Large intestine (tissue), 3 donors: Measurements from ENCODE around the gene DNAJB11. TPM values are rescaled to one million over a fixed set of nuclear protein-coding genes. Genes with fewer than 3 reads are reported as not detected.
A peak's percentile ranks its signal among the peaks of the same experiment; 100 is the strongest.

Source experiments
- DNase-seq, 2 donors: peaks; one replicate each; pipeline versions ENCODE4 v3.0.0 to v3.0.0-alpha.2; 2013
- H3K27ac ChIP-seq: one replicate; pipeline ENCODE4 v1.5.1; 2013; ENCODE audit warnings: low read length
- H3K27me3 ChIP-seq: 2 replicates; pipeline ENCODE4 v1.6.1; 2013; ENCODE audit warnings: low read length; ENCODE audit not compliant: control insufficient read depth, insufficient read depth
- H3K36me3 ChIP-seq: 2 replicates; pipeline ENCODE4 v1.6.1; 2013; ENCODE audit warnings: low read length; ENCODE audit not compliant: control insufficient read depth, insufficient read depth
- H3K4me1 ChIP-seq: one replicate; pipeline ENCODE4 v1.6.1; 2013; ENCODE audit warnings: low read length; ENCODE audit not compliant: control insufficient read depth, insufficient read depth
- H3K4me3 ChIP-seq: one replicate; pipeline ENCODE4 v1.5.1; 2013; ENCODE audit warnings: low read length
- H3K9me3 ChIP-seq: one replicate; pipeline ENCODE4 v1.6.1; 2013; ENCODE audit warnings: mild to moderate bottlenecking, low read depth, low read length, moderate library complexity; ENCODE audit not compliant: control insufficient read depth
- WGBS: methylation state at CpG from one replicate; pipeline ENCODE4 v1.1.5; 2013; ENCODE audit warnings: low lambda C conversion rate; ENCODE audit not compliant: insufficient coverage; 5-methylcytosine and 5-hydroxymethylcytosine counted together
- polyA plus RNA-seq: library from polyadenylated mRNA; unstranded; fragments of 120-200 nt; gene quantifications from one replicate; pipeline ENCODE4 v1.2.1, GENCODE V29; 2013

DNAJB11 gene
- polyA plus RNA-seq, 1 donor: 68.7 TPM

DNA sequence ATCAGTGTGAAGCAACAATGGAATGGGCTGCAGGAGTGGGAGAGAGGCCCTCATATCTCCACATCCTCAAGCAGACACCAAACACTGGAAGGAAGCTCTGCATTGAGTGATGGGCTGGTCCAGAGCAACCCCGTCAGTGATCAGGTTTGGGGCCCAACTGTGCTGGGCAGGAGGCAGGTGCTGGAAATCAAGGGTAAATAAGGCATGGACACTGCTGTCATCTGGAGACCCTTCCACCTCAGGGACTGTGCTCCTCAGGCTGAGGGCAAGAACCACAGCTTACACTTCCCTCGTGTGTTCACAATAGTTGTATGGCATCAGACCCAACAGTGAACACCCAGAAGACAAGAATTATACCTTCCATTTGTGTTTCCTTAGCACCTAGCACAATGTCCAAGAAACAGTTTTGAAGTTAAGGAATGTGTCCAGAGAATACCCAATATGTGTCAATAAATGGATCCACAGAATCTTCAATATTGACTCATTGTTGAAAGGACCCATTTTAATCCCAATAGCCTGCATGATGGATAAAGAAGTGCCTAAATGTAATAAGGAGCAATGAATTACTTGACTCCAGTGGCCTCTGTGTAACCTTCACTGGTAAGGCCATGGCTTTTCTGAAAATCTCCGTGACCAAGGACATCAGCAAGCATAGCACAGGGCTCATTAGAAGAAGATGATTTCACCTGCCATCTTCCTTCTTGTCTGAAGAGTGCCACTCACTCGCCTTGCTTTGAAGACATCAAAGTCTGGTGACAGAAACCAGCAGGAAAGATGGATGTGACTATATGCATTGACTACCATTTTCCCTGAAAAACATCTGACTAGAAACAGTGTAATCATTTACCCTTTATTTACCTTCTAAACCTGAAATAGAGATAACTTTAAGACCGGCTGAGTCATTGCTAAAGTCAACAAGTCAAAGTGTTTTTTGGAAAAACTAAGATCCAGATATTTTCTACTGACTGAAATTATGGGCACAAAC, 35.3 kb downstream of the DNAJB11 start:
- DNase-seq: peak; percentile 49 to 76
- peaks cover 17% of the 10 kb centered on the region for H3K4me1 ChIP-seq
- no CpG with 5 or more reads among the region's 5 CpGs for WGBS
- H3K4me3 ChIP-seq: no peak overlapping the region
- H3K27me3 ChIP-seq: no peaks in the 10 kb centered on the region
- H3K9me3 ChIP-seq: no peaks in the 10 kb centered on the region
- peak overlapping the region; percentile 42 for H3K27ac ChIP-seq
- H3K36me3 ChIP-seq: no peaks in the 10 kb centered on the region

DNA sequence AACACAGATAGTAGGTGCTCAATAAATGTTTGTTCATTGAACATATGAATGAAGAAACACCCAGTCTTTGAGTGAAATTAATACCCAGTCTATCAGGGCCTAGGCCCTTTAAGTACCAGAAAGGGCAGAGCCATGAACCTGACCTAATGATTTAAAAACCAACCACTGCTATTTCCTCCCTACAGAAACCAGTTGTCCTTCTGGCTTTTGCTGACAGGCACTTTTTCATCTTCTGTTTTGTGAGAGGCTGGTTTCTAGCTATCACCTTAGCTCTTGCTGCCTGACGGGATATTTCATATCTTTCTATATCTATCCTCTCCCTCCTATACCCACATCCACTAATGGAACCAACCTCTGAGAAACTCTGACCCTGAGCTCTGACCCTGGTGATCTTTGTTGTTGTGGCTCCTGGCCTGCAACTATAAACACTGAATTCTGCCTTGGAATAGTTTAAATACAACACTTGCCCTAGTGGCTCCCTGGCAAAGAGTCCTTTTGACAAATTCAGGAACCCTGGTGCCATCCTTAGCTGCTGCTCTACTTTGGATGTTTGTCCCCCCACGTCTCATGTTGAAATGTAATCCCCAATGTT, 38.2 kb downstream of the DNAJB11 start:
- Histone ChIP-seq H3K27me3 (no peaks in the 10 kb centered on the region), H3K36me3 (no peaks in the 10 kb centered on the region), H3K4me1 (peaks cover 26% of the 10 kb centered on the region), H3K27ac (no peak overlapping the region), H3K4me3 (no peak overlapping the region), H3K9me3 (no peaks in the 10 kb centered on the region)
- no peak for DNase-seq
- no CpG with 5 or more reads among the region's 2 CpGs for WGBS

DNA sequence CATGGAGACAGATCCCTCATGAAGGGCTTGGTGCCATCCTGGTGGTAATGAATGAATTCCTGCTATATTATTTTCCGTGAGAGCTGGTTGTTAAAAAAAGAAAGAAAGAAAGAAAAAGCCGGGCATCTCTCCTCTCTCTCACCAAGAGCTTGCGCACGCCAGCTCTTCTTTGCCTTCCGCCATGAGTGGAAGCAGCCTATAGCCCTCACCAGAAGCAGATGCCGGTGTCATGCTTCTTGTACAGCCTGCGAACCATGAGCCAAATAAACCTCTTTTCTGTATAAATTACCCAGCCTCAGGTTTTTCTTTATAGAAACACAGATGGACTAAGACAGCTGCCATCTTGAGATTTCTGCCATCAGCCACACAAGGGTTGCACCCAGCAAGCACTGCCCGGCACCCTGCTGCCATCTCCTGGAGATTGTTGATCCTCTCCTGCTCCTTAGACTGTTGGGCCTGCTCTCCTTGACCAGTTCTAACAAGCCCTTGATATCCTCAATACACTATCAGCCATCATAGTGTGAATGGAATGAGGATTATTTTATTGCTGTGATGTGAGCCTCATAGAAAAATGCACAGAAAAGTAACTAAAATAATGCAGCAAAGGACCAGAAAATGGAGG, 38.8 kb downstream of the DNAJB11 start:
- peak; percentile 45 to 53 for DNase-seq

DNA sequence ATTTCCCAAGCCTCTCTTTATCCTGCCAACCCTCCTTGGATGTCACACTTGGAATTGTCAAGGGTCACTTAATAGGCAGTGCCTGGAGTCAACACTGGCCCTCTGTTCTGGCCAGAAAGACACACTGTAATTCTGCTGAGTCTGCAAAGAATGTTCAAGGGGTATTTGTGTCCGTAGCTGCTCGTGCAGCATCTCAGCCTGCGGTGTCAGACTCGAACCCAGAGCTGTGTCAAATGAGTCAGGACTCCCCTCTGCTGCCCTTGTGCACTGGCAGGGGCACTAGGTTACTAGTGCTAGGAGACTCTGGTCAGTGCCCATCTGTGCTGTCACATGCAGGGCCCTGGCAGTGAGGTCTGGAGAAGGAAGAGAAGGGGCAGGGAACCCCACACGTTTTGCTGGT, 41.5 kb downstream of the DNAJB11 start:
- no peak overlapping the region for H3K27ac ChIP-seq
- no peaks in the 10 kb centered on the region for H3K9me3 ChIP-seq
- DNase-seq: no peak
- no peak overlapping the region for H3K4me3 ChIP-seq
- no peaks in the 10 kb centered on the region for H3K36me3 ChIP-seq
- no peaks in the 10 kb centered on the region for H3K27me3 ChIP-seq
- peaks cover 16% of the 10 kb centered on the region for H3K4me1 ChIP-seq
- WGBS: no CpG with 5 or more reads among the region's 5 CpGs

More for the DNA sequence above, 38.8 kb downstream of the DNAJB11 start:
- Histone ChIP-seq H3K36me3 (no peaks in the 10 kb centered on the region), H3K9me3 (no peaks in the 10 kb centered on the region), H3K4me1 (peaks cover 26% of the 10 kb centered on the region), H3K4me3 (no peak overlapping the region), H3K27me3 (no peaks in the 10 kb centered on the region), H3K27ac (no peak overlapping the region)
- WGBS: no CpG with 5 or more reads among the region's 8 CpGs

DNA sequence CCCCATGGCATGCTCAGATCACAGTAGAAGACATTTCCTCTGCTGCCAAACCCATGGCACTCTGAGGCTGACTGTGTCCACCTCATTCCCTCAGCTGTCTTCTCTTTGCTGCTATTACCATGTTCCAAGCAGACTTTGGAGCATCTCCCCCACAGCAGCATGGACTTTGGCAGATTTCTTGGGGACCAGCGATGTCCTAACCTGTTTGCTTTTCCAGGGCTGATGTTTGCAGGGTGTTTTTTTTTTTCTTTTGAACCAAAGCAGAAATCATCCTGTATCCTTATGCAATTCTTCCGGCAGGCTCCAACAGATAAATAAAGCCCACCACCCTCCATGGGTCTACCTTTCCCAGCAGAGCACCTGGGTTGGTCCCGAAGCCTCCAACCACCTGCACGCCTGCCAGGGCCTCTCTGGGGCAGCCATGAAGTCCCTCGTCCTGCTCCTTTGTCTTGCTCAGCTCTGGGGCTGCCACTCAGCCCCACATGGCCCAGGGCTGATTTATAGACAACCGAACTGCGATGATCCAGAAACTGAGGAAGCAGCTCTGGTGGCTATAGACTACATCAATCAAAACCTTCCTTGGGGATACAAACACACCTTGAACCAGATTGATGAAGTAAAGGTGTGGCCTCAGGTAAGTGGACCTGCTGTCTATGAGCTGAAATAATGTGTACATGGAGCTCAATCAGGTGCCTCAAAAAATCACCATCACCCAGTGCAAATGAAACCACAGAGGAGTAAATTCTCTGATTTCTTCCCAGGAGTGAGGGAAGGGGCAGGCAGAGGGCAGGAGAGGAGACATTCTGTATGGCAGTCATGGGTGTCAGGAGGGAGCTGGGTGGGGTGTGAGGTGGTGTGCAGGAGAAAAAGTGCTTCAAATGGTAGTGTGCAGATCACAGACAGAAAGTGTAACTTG, 42.5 kb downstream of the DNAJB11 start, which contains the start of gene AHSG:
Gene AHSG (plus strand): TSS at position 340 of the 916 bp plus-strand sequence. CDS start 82 bp downstream, at position 422.
- Histone ChIP-seq H3K27ac (peak within 1 kb of the TSS; percentile 20), H3K4me1 (peaks cover 14% of the 10 kb centered on the region), H3K9me3 (no peaks in the 10 kb centered on the region), H3K36me3 (no peaks in the 10 kb centered on the region), H3K4me3 (no peak within 1 kb of the TSS), H3K27me3 (peaks cover 4% of the 10 kb centered on the region)
- 0% methylated on average over 1 of the region's 7 CpGs for WGBS
- peak; percentile 52 to 78 for DNase-seq

DNA sequence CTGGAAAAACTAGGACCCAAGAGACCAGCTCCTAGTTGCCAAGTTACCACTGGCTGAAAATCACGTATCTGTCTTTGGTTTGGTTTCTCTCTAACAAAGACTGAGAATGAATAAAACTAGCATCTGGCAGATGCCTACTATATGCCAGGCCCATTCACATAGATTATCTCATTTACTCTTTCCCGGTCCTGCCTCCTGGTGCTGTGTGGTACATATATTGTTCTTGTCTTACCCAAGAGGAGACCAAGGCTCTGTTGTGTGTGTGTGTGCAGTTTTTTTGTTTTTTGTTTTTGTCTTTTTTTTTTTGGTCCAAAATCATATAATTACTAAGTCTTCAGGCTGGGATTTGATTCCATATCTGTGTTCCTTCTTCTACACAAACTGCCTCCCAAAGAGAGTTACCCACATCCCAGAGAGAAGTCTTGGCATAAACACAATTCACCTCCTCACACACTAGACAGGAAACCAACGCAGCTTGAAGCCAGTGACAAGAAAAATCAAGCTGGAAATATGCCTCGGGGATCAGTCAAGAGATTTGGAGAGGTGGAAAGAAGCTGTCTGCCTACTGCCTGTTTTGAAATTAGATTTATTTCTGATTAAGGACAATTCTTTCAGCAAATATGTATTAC, 43.2 kb downstream of the DNAJB11 start:
- no peak overlapping the region for H3K27ac ChIP-seq
- no CpG with 5 or more reads among the region's 4 CpGs for WGBS
- H3K36me3 ChIP-seq: no peaks in the 10 kb centered on the region
- no peak for DNase-seq
- peaks cover 6% of the 10 kb centered on the region for H3K27me3 ChIP-seq
- peaks cover 14% of the 10 kb centered on the region for H3K4me1 ChIP-seq
- no peak overlapping the region for H3K4me3 ChIP-seq
- H3K9me3 ChIP-seq: no peaks in the 10 kb centered on the region

DNA sequence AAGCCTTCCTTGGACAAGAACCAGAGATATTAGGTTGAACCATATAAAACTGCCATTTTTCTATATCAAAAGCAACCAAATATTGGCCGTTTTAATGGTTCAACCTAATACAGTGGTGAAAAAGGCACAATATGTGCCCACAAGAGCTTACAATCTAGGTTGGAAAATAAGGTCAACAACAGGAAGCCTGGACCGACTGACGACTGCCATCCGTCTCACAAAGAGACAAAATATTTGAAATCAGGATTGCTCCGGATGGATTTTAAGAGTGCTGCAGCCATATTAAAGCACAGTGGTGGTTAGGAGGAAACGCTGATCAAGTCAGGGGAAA, 43.7 kb downstream of the DNAJB11 start:
- 100% methylated on average over 1 of the region's 6 CpGs for WGBS
- no peaks in the 10 kb centered on the region for H3K9me3 ChIP-seq
- no peak for DNase-seq
- H3K27me3 ChIP-seq: peaks cover 6% of the 10 kb centered on the region
- H3K36me3 ChIP-seq: no peaks in the 10 kb centered on the region
- H3K4me1 ChIP-seq: peaks cover 14% of the 10 kb centered on the region
- H3K27ac ChIP-seq: no peak overlapping the region
- H3K4me3 ChIP-seq: no peak overlapping the region

DNA sequence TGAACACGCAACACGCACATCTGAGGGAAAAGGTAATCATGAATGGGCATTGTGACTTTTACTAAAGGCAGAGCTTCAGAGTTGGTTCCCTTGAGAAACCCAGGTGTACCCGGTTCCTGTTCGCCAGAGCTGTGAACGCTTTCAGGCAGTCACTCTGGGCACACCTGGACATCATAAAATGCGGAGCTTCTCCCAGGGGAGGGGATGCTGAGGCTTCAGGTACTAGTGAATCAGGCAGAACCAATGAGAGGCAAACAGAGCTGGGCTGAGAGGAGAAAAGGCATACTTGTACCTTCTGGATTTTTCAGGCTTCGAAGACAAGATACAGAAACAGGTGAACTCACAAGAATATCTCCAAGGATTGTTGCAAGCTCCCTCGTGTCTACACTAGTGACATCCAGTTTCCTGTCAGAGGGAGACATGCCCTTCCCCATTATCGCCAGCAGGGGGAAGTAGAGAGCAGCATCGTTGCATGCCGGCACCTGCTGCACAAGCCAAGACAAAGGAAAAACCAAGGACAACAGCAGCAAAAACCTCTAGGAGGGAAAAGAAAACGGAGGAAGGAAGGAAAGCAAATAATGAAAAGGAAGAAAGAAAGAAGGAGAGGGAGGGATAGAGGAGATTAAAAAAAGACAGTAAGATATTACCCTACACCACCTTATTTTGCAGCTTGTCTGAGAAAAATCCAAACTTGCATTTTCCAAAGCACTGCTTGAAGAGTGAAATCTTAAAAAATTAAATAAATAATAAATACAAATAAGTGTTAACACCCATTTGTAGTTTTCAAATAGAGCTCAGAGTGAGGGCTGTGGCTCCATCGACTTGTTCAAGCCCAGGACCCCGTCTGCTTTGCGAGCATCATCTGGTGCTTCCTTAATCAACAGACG, 44.3 kb downstream of the DNAJB11 start:
- Histone ChIP-seq H3K27me3 (peaks cover 6% of the 10 kb centered on the region), H3K27ac (no peak overlapping the region), H3K9me3 (no peaks in the 10 kb centered on the region), H3K4me3 (no peak overlapping the region), H3K4me1 (peaks cover 14% of the 10 kb centered on the region), H3K36me3 (no peaks in the 10 kb centered on the region)
- 0% methylated on average over 4 of the region's 16 CpGs for WGBS
- peak; percentile 74 to 79 for DNase-seq

DNA sequence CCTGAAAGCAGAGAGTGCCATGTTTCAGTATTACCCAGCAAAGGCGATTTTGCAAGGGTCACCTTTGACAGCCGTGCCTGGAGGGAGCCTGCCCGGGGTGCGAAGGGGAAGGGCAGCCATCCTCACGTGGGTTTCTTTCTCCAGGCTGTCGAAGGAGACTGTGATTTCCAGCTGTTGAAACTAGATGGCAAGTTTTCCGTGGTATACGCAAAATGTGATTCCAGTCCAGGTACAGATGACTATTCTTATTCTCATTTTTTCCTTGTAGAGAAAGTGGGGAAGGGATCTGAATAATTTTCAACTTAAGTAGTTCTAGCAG, 45.7 kb downstream of the DNAJB11 start:
- H3K27ac ChIP-seq: no peak overlapping the region
- H3K4me1 ChIP-seq: peaks cover 14% of the 10 kb centered on the region
- H3K36me3 ChIP-seq: no peaks in the 10 kb centered on the region
- no peak for DNase-seq
- no CpG with 5 or more reads among the region's 8 CpGs for WGBS
- H3K4me3 ChIP-seq: no peak overlapping the region
- no peaks in the 10 kb centered on the region for H3K9me3 ChIP-seq
- peaks cover 6% of the 10 kb centered on the region for H3K27me3 ChIP-seq
